Prostate gland (tissue), 2 donors: Measurements from ENCODE around the gene PXDC1. TPM values are rescaled to one million over a fixed set of nuclear protein-coding genes. Genes with fewer than 3 reads are reported as not detected.

Experiments used
- DNase-seq: peaks from one replicate; pipeline ENCODE4 v3.0.0-alpha.2; 2019; ENCODE audit warnings: low spot score
- H3K27ac ChIP-seq, 2 donors: fragments of 200-600 bp; sonication (generic); 2 replicates each; pipeline ENCODE4 v1.5.1; 2017 to 2019
- H3K27me3 ChIP-seq: fragments of 200-600 bp; sonication (generic); replicated peaks from 2 replicates; pipeline ENCODE4 v1.5.1; 2019; ENCODE audit not compliant: insufficient read depth
- H3K36me3 ChIP-seq, 2 donors: fragments of 200-600 bp; sonication (generic); 1 replicate in 1 of 2; 2 replicates in 1 of 2; pipeline versions ENCODE4 v1.5.1 to v1.8.1; 2017 to 2019
- H3K4me1 ChIP-seq: fragments of 200-600 bp; sonication (generic); replicated peaks from 2 replicates; pipeline ENCODE4 v1.5.1; 2019
- H3K4me3 ChIP-seq, 2 donors: fragments of 200-600 bp; sonication (generic); 2 replicates each; pipeline ENCODE4 v1.5.1; 2017 to 2019
- H3K9me3 ChIP-seq: fragments of 200-600 bp; sonication (generic); 2 replicates; pipeline ENCODE4 v1.5.1; 2017
- POLR2A ChIP-seq: fragments of 450-650 bp; IDR thresholded peaks from one replicate; pipeline ENCODE4 v1.6.1; 2016; ENCODE audit warnings: antibody characterized with exemption, mild to moderate bottlenecking
- POLR2AphosphoS5 ChIP-seq: sonication (generic); formaldehyde crosslinking; IDR thresholded peaks from one replicate; pipeline ENCODE4 v1.6.1; 2017; ENCODE audit warnings: antibody characterized with exemption
- WGBS: methylation state at CpG from one replicate; pipeline ENCODE4 v1.1.5; 2018; 5-methylcytosine and 5-hydroxymethylcytosine counted together
- intact Hi-C: fragments of 100-400 bp; cut with DNase I; formaldehyde crosslinking; loops from one replicate; pipeline ENCODE4 v1.14.2; 2022
- total RNA-seq, 2 donors: library from RNA; depleted of rRNA; stranded (reverse); fragments of >200 nt; gene quantifications; one replicate each; pipeline ENCODE4 v1.1.0, GENCODE V29; 2016
- TF ChIP-seq, protein P1 (sequence below), 4 experiments: fragments of 200-600 bp in 2 of 4; fragments of 450-650 bp in 2 of 4; sonication (generic) in 2 of 4; IDR thresholded peaks; 1 replicate in 3 of 4; 2 replicates in 1 of 4; pipeline ENCODE4 v1.5.1; 2016 to 2019; ENCODE audit warnings: antibody characterized with exemption in 4 of 4, mild to moderate bottlenecking in 2 of 4, moderate library complexity in 2 of 4

The PXDC1 gene
- total RNA-seq, 2 donors from 2014 or later: 40.5 to 59.5 TPM

- Histone ChIP-seq H3K4me3 (no peak overlapping the region), H3K9me3 (no peaks in the 10 kb centered on the region), H3K27me3 (no peaks in the 10 kb centered on the region), H3K27ac (no peak overlapping the region), H3K36me3 (peaks cover 0 to 2% of the 10 kb centered on the region in 2 donors), H3K4me1 (peaks cover 23% of the 10 kb centered on the region)
- intact Hi-C loops: loop anchor here (10.0 kb wide), 2 partner anchors 285 to 325 kb away; partner anchors contain the start of gene SLC22A23
- TF ChIP-seq POLR2A (no peak), POLR2AphosphoS5 (no peak)
- TF ChIP-seq, protein P1, sequence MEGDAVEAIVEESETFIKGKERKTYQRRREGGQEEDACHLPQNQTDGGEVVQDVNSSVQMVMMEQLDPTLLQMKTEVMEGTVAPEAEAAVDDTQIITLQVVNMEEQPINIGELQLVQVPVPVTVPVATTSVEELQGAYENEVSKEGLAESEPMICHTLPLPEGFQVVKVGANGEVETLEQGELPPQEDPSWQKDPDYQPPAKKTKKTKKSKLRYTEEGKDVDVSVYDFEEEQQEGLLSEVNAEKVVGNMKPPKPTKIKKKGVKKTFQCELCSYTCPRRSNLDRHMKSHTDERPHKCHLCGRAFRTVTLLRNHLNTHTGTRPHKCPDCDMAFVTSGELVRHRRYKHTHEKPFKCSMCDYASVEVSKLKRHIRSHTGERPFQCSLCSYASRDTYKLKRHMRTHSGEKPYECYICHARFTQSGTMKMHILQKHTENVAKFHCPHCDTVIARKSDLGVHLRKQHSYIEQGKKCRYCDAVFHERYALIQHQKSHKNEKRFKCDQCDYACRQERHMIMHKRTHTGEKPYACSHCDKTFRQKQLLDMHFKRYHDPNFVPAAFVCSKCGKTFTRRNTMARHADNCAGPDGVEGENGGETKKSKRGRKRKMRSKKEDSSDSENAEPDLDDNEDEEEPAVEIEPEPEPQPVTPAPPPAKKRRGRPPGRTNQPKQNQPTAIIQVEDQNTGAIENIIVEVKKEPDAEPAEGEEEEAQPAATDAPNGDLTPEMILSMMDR (IDR thresholded peaks at IDR 0.05): no peak
- WGBS: 73% methylated on average over 16 of the region's 16 CpGs
- DNase-seq: no peak
Observed at GRCh38 chr6:3739311-3739897, 12.1 kb downstream of the PXDC1 start.

DNA sequence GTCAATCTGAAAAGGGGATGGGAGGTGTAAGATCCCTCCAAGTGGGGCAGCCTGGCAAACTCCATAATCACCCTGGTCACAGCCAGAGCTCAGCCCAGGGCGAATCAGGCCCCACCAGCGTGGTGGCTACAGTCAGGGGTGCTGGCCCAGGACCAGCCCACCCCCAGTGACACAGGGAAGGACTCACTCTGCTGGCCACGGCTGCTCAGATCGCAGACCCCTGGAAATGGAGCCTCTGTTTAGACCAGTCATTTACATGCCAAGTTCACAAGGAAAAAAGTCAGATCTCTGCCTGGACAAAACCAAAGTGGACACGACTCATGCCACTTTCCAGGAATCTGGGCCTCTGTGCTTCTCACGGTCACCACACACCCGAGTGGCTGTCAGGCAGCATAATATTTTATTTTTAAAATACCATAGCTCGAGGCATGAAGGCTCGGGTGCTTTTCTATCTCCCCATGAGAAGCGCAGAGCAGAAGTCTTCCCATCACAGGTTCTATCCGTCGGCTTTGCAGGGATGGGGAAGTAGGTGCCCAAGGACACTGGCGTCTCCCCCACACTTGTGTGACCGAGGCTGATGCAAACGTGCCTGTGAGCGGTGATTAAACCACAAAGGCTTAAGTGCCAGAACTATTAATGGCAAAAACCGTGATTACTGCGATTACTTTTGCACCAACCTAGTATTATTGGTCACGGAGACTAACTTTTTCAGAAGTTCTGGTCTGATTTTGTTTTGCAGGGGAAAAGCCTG lies 13.0 kb downstream of the PXDC1 start:
- intact Hi-C loops: loop anchor here (10.0 kb wide), 2 partner anchors 284 to 324 kb away; partner anchors contain the start of gene SLC22A23
- no peak for DNase-seq
- WGBS: 87% methylated on average over 19 of the region's 19 CpGs
- peaks cover 20% of the 10 kb centered on the region for H3K4me1 ChIP-seq
- no peaks in the 10 kb centered on the region for H3K27me3 ChIP-seq
- peaks cover 0 to 2% of the 10 kb centered on the region in 2 donors for H3K36me3 ChIP-seq
- H3K27ac ChIP-seq: no peak overlapping the region
- H3K9me3 ChIP-seq: no peaks in the 10 kb centered on the region
- TF ChIP-seq POLR2AphosphoS5 (no peak), POLR2A (no peak)
- TF ChIP-seq, protein P1 (IDR thresholded peaks at IDR 0.05): no peak
- H3K4me3 ChIP-seq: no peak overlapping the region

DNA sequence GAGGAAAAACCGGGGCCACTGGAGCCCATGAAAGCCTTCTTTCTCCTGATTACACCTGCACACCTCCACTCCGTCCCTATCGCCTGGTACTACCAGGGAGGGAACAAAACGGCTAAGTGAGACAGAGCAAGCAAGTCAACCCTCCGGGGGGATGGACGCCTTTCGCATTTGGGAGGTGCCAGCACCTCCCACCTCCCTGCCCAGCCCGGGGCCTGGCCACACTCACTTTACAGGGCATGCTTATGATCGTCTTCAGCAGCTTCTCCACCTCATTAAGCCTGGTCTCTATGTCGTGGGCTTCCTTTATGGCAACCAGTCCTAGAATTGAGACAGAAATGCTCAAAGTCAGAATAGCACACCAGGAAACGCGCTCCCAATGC lies 13.7 kb downstream of the PXDC1 start:
- no peaks in the 10 kb centered on the region for H3K9me3 ChIP-seq
- no peak for DNase-seq
- intact Hi-C loops: loop anchor here (10.0 kb wide), 2 partner anchors 283 to 323 kb away; partner anchors contain the start of gene SLC22A23
- H3K36me3 ChIP-seq: peaks cover 0 to 2% of the 10 kb centered on the region in 2 donors
- H3K27ac ChIP-seq: no peak overlapping the region
- H3K4me1 ChIP-seq: peaks cover 18% of the 10 kb centered on the region
- TF ChIP-seq POLR2AphosphoS5 (no peak), POLR2A (no peak)
- TF ChIP-seq, protein P1 (IDR thresholded peaks at IDR 0.05): no peak
- H3K27me3 ChIP-seq: no peaks in the 10 kb centered on the region
- H3K4me3 ChIP-seq: no peak overlapping the region
- WGBS: 84% methylated on average over 12 of the region's 12 CpGs

GRCh38 chr6:3737149-3737830 lies 14.2 kb downstream of the PXDC1 start:
- 84% methylated on average over 25 of the region's 25 CpGs for WGBS
- no peak overlapping the region for H3K27ac ChIP-seq
- no peaks in the 10 kb centered on the region for H3K9me3 ChIP-seq
- DNase-seq: no peak
- intact Hi-C loops: loop anchor here (10.0 kb wide), 2 partner anchors 282 to 322 kb away; partner anchors contain the start of gene SLC22A23
- H3K36me3 ChIP-seq: peaks cover 0 to 2% of the 10 kb centered on the region in 2 donors
- TF ChIP-seq POLR2A (no peak), POLR2AphosphoS5 (no peak)
- TF ChIP-seq, protein P1 (IDR thresholded peaks at IDR 0.05): no peak
- no peak overlapping the region for H3K4me3 ChIP-seq
- H3K4me1 ChIP-seq: peaks cover 18% of the 10 kb centered on the region
- H3K27me3 ChIP-seq: no peaks in the 10 kb centered on the region
